CD4-positive, alpha-beta T cell treated with Interleukin-10 for 1 hour (primary cell): ENCODE results near the gene CDC37L1.

Experiments
- DNase-seq: peaks from one replicate; pipeline ENCODE4 v3.0.0-alpha.2; 2020

Gene CDC37L1

GRCh38 chr9:4756420-4756819 lies 77.1 kb downstream of the CDC37L1 start:
- no peak for DNase-seq
